ENCODE results near the gene TRIM9. TPM values are rescaled to one million over a fixed set of nuclear protein-coding genes. Genes with fewer than 3 reads are reported as not detected.
A peak's percentile ranks its signal among the peaks of the same experiment; 100 is the strongest.

The TRIM9 gene
- total RNA-seq, 1 donor = not detected

- peak overlapping the region; percentile 55 for H3K4me3 ChIP-seq (ENCODE audit: low read depth, low read length)
- no peak for TF ChIP-seq CTCF (IDR thresholded peaks at IDR 0.05; ENCODE audit: insufficient read depth, low read depth, low read length)
- no peak for DNase-seq (ENCODE audit: low read depth)
These were observed 553 bp downstream of the TRIM9 start for GRCh38 chr14:51094282-51094821.

- no peak for DNase-seq (ENCODE audit: low read depth)
- no peak for TF ChIP-seq CTCF (IDR thresholded peaks at IDR 0.05; ENCODE audit: insufficient read depth, low read depth, low read length)
- no peak overlapping the region for H3K4me3 ChIP-seq (ENCODE audit: low read depth, low read length)
These were observed 1.3 kb downstream of the TRIM9 start for GRCh38 chr14:51093371-51094281.

- DNase-seq (ENCODE audit: low read depth) = no peak
- no peak overlapping the region for H3K4me3 ChIP-seq (ENCODE audit: low read depth, low read length)
- no peak for TF ChIP-seq CTCF (IDR thresholded peaks at IDR 0.05; ENCODE audit: insufficient read depth, low read depth, low read length)
These were observed 1.9 kb downstream of the TRIM9 start for GRCh38 chr14:51092965-51093364.

GRCh38 chr14:51089278-51089677 is 5.6 kb downstream of the TRIM9 start:
- DNase-seq (ENCODE audit: low read depth) = no peak
- H3K4me3 ChIP-seq (ENCODE audit: low read depth, low read length) = no peak overlapping the region
- no peak for TF ChIP-seq CTCF (IDR thresholded peaks at IDR 0.05; ENCODE audit: insufficient read depth, low read depth, low read length)

GRCh38 chr14:51087031-51087441 is 7.9 kb downstream of the TRIM9 start:
- DNase-seq (ENCODE audit: low read depth) = no peak
- H3K4me3 ChIP-seq (ENCODE audit: low read depth, low read length) = no peak overlapping the region
- no peak for TF ChIP-seq CTCF (IDR thresholded peaks at IDR 0.05; ENCODE audit: insufficient read depth, low read depth, low read length)

GRCh38 chr14:51086044-51086443 is 8.9 kb downstream of the TRIM9 start:
- no peak for DNase-seq (ENCODE audit: low read depth)
- H3K4me3 ChIP-seq (ENCODE audit: low read depth, low read length) = no peak overlapping the region
- TF ChIP-seq CTCF (IDR thresholded peaks at IDR 0.05; ENCODE audit: insufficient read depth, low read depth, low read length) = no peak
